ENCODE results near the gene GIMAP7. TPM values are rescaled to one million over a fixed set of nuclear protein-coding genes. Genes with fewer than 3 reads are reported as not detected.

Gene GIMAP7
- total RNA-seq, 1 experiment from 2014 or later: 0.33 TPM

GRCh38 chr7:150566572-150566971, 51.9 kb downstream of the GIMAP7 start:
- Histone ChIP-seq H3K27me3 (ENCODE audit: control insufficient read depth, insufficient read depth, low read length) (no peaks in the 10 kb centered on the region), H3K4me1 (ENCODE audit: control insufficient read depth, insufficient read depth, low read length) (no peaks in the 10 kb centered on the region)
- intact Hi-C loops (cut with micrococcal nuclease; ENCODE audit: unreplicated experiment): no loop called here

GRCh38 chr7:150567169-150567568, 52.5 kb downstream of the GIMAP7 start, which contains the start of gene GIMAP4:
GIMAP4 (plus strand) TSS chr7:150567390; CDS start chr7:150569902, 2,512 bp downstream.
- Histone ChIP-seq H3K9me3 (ENCODE audit: control insufficient read depth, insufficient read depth, low read depth, low read length) (no peaks in the 10 kb centered on the region), H3K27ac (ENCODE audit: low read length) (no peak within 1 kb of the TSS), H3K36me3 (ENCODE audit: control insufficient read depth, insufficient read depth, low read length) (no peaks in the 10 kb centered on the region), H3K4me1 (ENCODE audit: control insufficient read depth, insufficient read depth, low read length) (no peaks in the 10 kb centered on the region), H3K4me3 (ENCODE audit: low read depth in 2 of 2, low read length in 2 of 2) (no peak within 1 kb of the TSS), H3K27me3 (ENCODE audit: control insufficient read depth, insufficient read depth, low read length) (no peaks in the 10 kb centered on the region)
- POLR2A ChIA-PET: no interaction called here
- ATAC-seq (no peak), DNase-seq (ENCODE audit: low read depth, low spot score) (no peak)
- in situ Hi-C loops (cut with HindIII; ENCODE audit: low pct_unique_long_range_greater_than_20kb, low sequenced_read_pairs) (no loop called here), intact Hi-C loops (cut with micrococcal nuclease; ENCODE audit: unreplicated experiment) (no loop called here)
- TF ChIP-seq SIN3A (IDR thresholded peaks at IDR 0.05; ENCODE audit: borderline replicate concordance, insufficient read depth, low read depth, low read length): no peak
- no peak for TF ChIP-seq TCF7L2 (IDR thresholded peaks at IDR 0.05; ENCODE audit: low read depth, low read length)
- no peak for TF ChIP-seq CTCF (IDR thresholded peaks at IDR 0.05)
- no peak for TF ChIP-seq POLR2AphosphoS5 (IDR thresholded peaks at IDR 0.05; ENCODE audit: low read depth, low read length)
- TF ChIP-seq REST (IDR thresholded peaks at IDR 0.05; ENCODE audit: insufficient read depth in 1 of 2, low read depth in 2 of 2, low read length in 1 of 2): no peak
- CTCF ChIA-PET: no interaction called here
- no TSS peak for BruUV-seq (replicated peaks)

More at GRCh38 chr7:150566572-150566971, 51.9 kb downstream of the GIMAP7 start:
- Histone ChIP-seq H3K4me3 (ENCODE audit: low read depth in 2 of 2, low read length in 2 of 2) (no peak overlapping the region), H3K27ac (ENCODE audit: low read length) (no peak overlapping the region), H3K9me3 (ENCODE audit: control insufficient read depth, insufficient read depth, low read depth, low read length) (no peaks in the 10 kb centered on the region), H3K36me3 (ENCODE audit: control insufficient read depth, insufficient read depth, low read length) (no peaks in the 10 kb centered on the region)
- CTCF ChIA-PET: no interaction called here
- BruUV-seq (replicated peaks): no TSS peak
- in situ Hi-C loops (cut with HindIII; ENCODE audit: low pct_unique_long_range_greater_than_20kb, low sequenced_read_pairs): no loop called here
- TF ChIP-seq CTCF (IDR thresholded peaks at IDR 0.05): no peak
- TF ChIP-seq POLR2AphosphoS5 (IDR thresholded peaks at IDR 0.05; ENCODE audit: low read depth, low read length): no peak
- ATAC-seq: no peak
- POLR2A ChIA-PET: no interaction called here
- no peak for DNase-seq (ENCODE audit: low read depth, low spot score)
